ENCODE data around the gene SP3.

Gene SP3

DNA sequence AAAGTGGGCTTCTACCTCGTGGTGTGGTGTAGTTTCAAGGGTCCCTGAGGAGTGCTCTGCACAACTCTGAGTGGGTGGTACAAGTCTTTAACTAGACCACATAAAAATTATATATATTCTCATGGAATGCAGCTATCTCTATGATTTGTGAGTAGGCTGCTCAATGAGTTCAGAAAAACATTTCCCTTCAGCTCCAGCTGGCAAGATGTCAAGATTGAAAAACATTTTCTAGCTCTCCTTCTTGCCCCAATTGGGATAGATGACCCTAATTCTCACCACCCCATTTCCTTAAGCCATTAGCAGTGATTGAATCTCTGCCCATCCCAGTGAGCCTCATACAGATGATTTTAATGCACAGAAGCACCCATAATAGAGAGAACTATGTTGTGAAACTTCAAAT lies 28.3 kb upstream of the SP3 start:
- no peak for DNase-seq

GRCh38 chr2:173991856-173992588 lies 26.8 kb upstream of the SP3 start:
- DNase-seq, result no peak

GRCh38 chr2:173990970-173991819 lies 26.0 kb upstream of the SP3 start:
- DNase-seq, result no peak

GRCh38 chr2:173990245-173990644 lies 25.1 kb upstream of the SP3 start:
- DNase-seq, result no peak

DNA sequence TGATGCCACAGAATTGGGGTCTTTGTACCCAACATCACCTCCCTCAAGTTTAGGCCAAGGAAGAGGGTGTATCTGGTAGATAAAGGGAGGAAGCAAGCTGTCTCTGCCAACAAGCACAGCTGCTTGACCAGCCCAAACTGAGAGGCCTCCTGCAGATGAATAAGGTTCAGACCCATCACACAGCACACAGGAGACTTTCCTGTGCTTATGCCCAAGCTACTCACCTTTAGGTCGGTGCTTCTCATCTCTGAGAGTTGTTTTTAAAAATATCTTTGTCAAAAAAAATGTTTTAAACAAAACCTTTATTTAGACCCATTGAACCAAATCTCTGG lies 24.7 kb upstream of the SP3 start:
- no peak for DNase-seq

DNA sequence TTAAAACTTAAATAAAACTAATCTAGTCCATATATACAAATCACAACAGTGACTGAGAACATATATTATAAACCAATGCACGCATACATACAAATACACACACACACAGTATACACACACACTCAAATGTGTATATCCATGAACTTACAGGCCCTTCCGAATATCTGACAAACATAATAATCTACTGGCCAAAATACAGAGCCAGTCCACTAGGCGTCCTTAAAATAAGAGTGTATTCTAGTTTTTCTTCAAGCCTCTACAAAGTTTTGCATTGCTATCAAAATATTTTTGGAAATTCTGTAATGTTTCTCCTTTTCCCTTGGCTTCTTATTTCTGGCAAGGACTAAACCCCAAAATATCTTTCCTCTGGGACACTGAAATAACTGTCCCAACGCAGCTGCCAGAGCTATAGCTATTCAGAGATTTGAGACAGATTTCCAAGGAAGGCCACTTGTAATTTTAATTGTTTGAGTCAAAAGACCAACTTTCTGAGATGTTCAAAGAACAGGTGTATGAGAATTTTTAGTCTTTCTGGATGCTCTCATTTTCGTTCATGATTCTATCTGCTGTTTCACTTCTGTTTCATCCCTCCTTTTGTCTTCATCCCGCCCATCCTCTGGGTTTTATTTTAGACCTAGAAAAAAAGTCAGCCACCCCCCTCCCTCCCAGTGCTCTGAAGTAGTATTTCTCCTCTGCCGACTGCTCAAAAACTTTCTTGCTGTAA lies 24.1 kb upstream of the SP3 start:
- DNase-seq, result no peak

- DNase-seq, result no peak
Observed at GRCh38 chr2:173986805-173987204, 21.6 kb upstream of the SP3 start.

GRCh38 chr2:173985605-173985992 lies 20.4 kb upstream of the SP3 start:
- DNase-seq, result no peak

DNA sequence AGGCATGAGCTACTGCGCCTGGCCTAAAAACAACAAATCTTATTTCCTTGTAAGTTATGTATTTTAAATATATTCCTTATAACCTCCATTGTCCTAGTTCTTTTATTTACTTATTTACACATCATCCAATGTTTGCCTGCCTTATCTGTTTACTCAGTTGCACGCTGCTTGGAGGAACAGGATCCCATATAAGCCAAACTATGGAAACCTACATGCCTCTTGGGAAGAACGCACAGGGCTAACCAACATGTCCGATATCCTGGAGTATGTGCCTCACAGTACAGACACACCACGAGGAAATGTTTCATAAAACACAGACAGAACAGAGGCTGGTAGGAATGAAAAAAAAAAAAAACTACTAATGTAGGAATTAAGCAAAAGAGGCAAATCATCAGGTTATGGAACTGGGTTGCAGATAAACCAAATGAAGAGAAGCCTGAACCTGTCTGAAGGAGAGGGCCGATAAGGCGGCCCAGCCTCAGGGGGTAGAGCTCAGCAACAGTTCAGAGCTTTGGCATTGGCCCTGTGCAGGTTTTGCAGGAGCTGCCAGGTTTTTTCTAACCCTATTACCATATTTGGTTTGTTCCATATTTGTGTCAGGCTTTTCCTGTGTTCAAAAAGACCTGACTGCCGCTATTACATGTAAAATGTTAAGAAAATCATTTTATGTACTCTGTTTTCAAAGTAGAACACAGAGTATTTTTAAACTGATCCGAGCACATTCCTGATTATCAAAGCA lies 19.9 kb upstream of the SP3 start:
- DNase-seq, result no peak

DNA sequence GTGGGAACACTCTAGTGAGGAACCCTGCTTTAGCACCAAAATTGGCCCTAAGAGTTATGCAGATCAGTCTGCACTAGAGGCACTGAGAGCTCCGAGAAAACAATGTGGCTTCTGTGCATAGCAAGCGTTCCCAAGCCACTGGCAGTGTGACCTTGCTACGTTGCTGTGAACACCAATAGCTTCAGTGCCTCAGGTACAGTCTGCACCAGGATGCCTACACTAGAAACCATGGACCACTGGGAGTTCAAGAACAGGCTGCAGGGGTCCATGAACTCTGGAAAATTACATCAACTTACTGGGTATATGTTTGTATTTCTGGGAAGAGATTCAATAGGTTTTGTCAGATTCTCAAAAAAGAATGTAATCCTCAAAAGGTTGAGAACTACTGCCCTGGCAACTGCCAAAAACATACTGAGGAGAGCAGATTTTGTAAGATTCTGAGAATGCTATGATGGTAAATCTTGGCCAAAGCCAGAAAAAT lies 18.3 kb upstream of the SP3 start:
- DNase-seq, result no peak

DNA sequence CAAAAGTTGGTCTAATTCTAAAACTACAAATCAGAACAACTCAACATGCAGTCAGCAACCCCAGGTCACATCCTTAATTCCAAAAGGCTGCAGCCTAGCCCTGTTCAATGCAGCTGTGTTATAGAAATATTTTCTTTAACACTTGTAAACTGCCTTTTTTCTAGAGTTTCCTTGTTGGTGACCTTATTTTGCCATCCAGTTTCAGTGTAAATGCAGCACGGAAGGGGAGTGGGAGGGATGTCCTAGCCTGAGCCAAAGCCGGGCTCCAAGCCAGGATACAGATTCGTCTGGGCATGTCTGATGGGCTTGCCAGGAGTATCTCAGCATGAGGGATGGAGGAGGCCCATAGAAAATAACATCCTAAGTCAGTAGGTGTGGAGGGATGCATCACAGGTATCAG lies 17.7 kb upstream of the SP3 start:
- DNase-seq, result no peak

DNA sequence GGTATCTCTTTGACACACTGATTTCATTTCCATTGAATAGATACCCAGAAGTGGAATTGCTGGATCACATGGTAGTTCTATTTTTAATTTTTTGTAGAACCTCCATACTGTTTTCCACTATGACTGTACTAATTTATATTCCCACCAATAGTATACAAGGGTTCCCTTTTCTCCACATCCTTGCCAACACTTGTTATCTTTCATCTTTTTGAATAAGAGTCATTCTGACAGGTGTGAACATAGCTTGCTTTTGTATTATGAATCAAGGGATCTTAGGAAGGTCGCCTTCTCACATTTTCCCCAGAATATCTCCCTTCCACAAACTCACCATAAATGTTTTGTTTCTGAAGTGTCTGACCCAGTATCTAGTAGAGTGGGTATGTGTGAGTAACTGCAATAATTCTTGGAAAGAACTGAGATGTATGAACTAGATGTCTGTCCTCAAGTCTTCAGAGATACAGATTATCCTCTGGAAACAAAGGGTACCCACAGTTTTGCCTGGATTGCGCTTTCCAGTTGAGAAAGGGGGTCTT lies 17.1 kb upstream of the SP3 start:
- DNase-seq, result no peak

DNA sequence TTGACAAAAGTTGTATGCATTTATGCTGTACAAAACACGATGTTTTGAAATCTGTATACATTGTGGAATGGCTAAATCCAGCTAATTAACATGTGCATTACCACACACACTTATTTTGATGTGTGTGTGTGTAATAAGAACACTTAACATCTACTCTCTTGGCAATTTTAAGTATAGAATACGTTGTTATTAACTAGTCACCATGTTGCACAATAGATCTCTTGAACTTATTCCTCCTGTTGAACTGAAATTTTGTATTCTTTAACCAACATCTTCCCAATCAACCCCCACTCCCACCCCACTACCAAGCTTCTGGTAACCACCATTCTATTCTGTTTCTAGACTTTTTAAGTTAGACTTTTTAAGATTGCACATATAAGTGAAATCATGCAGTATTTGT lies 16.3 kb upstream of the SP3 start:
- no peak for DNase-seq

GRCh38 chr2:173979751-173980351 lies 14.7 kb upstream of the SP3 start:
- no peak for DNase-seq

DNA sequence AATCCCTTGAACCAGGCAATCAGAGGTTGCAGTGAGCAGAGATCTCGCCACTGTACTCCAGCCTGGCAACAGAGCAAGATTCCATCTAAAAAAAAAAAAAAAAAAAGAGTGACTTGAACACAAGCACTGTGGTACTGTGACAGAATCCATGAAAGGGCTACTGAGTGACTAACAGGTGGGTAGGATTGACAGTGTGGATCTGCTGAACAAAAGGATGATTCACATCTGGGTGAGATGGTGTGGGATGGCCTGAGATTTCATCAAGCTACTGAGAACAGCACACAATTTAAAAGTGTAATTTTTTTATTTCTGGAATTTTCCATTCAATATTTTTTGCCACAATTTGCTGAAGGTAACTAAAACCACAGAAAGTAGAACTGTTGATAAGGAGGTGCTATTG lies 13.3 kb upstream of the SP3 start:
- DNase-seq, result no peak

- no peak for DNase-seq
Observed at GRCh38 chr2:173972636-173973035, 7.5 kb upstream of the SP3 start.

DNA sequence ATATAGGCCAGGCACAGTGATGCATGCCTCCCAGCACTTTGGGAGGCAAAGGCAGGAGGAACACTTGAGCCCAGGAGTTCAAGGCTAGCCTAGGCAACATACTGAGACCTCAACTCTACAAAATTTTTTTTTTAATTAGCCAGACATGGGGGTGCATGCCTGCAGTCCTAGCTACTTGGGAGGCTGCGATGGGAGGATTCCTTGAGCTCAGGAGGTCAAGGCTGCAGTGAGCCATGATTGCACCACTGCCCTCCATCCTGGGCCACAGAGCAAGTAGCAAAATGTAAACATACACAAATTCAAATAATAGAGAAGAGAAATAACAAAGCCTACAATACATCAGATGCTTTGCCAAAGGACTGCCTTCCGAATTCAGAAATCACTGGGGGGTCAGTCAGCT lies 7.0 kb upstream of the SP3 start:
- DNase-seq, result no peak

- no peak for DNase-seq
Observed at GRCh38 chr2:173970516-173970924, 5.3 kb upstream of the SP3 start.

DNA sequence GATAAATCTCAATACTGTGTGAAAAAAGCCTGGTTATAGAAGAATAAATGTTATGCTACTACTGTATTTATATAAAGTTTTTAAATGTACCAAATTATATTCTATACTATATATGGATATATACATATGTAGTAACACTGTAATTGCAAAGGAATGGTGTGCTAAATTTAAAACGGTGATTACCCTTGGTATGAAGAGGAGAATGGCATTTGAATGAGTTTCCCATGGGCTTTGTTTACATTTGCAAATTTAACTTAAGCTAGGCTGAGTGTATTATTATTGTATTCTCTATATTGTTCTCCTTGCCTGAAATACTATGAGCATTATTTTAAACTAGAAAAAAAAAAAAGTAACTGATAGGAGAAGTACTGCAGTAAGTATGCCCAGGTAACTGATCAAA lies 4.7 kb upstream of the SP3 start:
- no peak for DNase-seq

- DNase-seq, result no peak
Observed at GRCh38 chr2:173968551-173968950, 3.4 kb upstream of the SP3 start.

GRCh38 chr2:173966274-173967098 lies 1.3 kb upstream of the SP3 start:
- DNase-seq, result no peak

All from activated CD4-positive, alpha-beta T cell treated with anti-CD3 and anti-CD28 coated beads, Interleukin-2, amount 50 U/mL, for 4 hours (primary cell).